ENCODE data around the gene WNT10A.

DNA sequence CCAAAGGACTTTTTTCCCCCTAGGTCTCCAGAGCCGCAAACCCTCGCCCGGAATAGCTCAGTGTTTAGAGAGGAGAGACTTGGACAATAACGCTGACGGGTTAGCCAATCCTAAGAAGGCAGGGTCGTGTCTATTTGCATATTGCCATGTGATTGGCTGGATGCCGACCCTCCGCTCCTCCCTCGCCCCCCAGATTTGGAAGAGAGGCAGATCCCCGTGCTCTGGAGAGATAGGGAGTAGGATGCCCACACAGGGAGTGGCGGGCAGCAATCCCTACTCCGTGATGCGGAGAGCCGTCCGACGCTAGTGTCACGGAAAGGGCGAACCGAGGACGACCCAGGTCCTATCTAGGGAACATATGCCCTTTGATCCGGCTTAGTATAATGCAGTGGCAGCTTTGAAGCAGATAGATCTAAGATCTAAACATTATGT, 19.7 kb upstream of the WNT10A start:
- TF ChIP-seq GATA2 (IDR thresholded peaks at IDR 0.05; ENCODE audit: low read depth, low read length) (peak; percentile 36; the same call in 1 of the 2 replicates), GATA3 (IDR thresholded peaks at IDR 0.05; ENCODE audit: low read depth, low read length) (no peak)

Data from SH-SY5Y (cell line).